Thyroid gland (tissue), 4 donors: Measurements from ENCODE around the gene REM1. TPM values are rescaled to one million over a fixed set of nuclear protein-coding genes. Genes with fewer than 3 reads are reported as not detected.
"Not testable (repeated sequence)": the region's sequence is repeated elsewhere in the genome, so short reads cannot be mapped to it uniquely, and the experiment has no call there.

Experiments used
- DNase-seq, 2 donors: peaks; one replicate each; pipeline ENCODE4 v3.0.0-alpha.2; 2019
- H3K27ac ChIP-seq, 3 donors: fragments of 200-600 bp; sonication (generic); 1 replicate in 2 of 3; 2 replicates in 1 of 3; pipeline ENCODE4 v1.5.1; 2016 to 2019; ENCODE audit warnings: mild to moderate bottlenecking in 1 of 3, moderate library complexity in 1 of 3
- H3K27me3 ChIP-seq: fragments of 200-600 bp; sonication (generic); one replicate; pipeline ENCODE4 v1.5.1; 2019
- H3K36me3 ChIP-seq, 2 donors: fragments of 200-600 bp; sonication (generic); one replicate each; pipeline ENCODE4 v1.5.1; 2016 to 2019
- H3K4me1 ChIP-seq, 2 donors: fragments of 200-600 bp; sonication (generic); one replicate each; pipeline ENCODE4 v1.5.1; 2017 to 2019
- H3K4me3 ChIP-seq, 3 donors: fragments of 200-600 bp; sonication (generic); replicated peaks in 1 of 3; 1 replicate in 2 of 3; 2 replicates in 1 of 3; pipeline ENCODE4 v1.5.1; 2016; ENCODE audit warnings: mild to moderate bottlenecking in 1 of 3
- H3K9me3 ChIP-seq: fragments of 200-600 bp; sonication (generic); one replicate; pipeline ENCODE4 v1.5.1; 2017
- POLR2A ChIP-seq, 2 donors: fragments of 450-650 bp; IDR thresholded peaks; one replicate each; pipeline ENCODE4 v1.6.1; 2017; ENCODE audit warnings: antibody characterized with exemption in 2 of 2, mild to moderate bottlenecking in 2 of 2, moderate library complexity in 1 of 2
- WGBS, 2 donors: methylation state at CpG; one replicate each; pipeline ENCODE4 v1.1.5; 2017; 5-methylcytosine and 5-hydroxymethylcytosine counted together
- intact Hi-C: fragments of 100-400 bp; cut with DNase I; formaldehyde crosslinking; loops from one replicate; pipeline ENCODE4 v1.15.1; 2023
- total RNA-seq, 4 donors: library from RNA; depleted of rRNA; stranded (reverse); fragments of >200 nt; gene quantifications; one replicate each; pipeline ENCODE4 v1.2.3, GENCODE V29; 2016
- TF ChIP-seq, protein P1 (sequence below), 6 experiments: fragments of 200-600 bp in 3 of 6; fragments of 450-650 bp in 3 of 6; sonication (generic) in 3 of 6; IDR thresholded peaks; one replicate each; pipeline ENCODE4 v1.5.1; 2016 to 2019; ENCODE audit warnings: antibody characterized with exemption in 6 of 6, mild to moderate bottlenecking in 2 of 6, inconsistent platforms in 1 of 6, moderate library complexity in 1 of 6

The REM1 gene
- total RNA-seq, 4 donors from 2014 or later, result 0.54 to 3.4 (median 0.98) TPM

GRCh38 chr20:31496761-31497295 is 21.7 kb downstream of the REM1 start:
- DNase-seq, result peak; percentile 17 to 24
- TF ChIP-seq POLR2A (IDR thresholded peaks at IDR 0.05), result no peak
- TF ChIP-seq, protein P1, sequence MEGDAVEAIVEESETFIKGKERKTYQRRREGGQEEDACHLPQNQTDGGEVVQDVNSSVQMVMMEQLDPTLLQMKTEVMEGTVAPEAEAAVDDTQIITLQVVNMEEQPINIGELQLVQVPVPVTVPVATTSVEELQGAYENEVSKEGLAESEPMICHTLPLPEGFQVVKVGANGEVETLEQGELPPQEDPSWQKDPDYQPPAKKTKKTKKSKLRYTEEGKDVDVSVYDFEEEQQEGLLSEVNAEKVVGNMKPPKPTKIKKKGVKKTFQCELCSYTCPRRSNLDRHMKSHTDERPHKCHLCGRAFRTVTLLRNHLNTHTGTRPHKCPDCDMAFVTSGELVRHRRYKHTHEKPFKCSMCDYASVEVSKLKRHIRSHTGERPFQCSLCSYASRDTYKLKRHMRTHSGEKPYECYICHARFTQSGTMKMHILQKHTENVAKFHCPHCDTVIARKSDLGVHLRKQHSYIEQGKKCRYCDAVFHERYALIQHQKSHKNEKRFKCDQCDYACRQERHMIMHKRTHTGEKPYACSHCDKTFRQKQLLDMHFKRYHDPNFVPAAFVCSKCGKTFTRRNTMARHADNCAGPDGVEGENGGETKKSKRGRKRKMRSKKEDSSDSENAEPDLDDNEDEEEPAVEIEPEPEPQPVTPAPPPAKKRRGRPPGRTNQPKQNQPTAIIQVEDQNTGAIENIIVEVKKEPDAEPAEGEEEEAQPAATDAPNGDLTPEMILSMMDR (IDR thresholded peaks at IDR 0.05), result no peak
- Histone ChIP-seq H3K4me3 (no peak overlapping the region), H3K27ac (peak overlapping the region in 2 of 3 donors; percentile 17 to 44), H3K4me1 (peaks cover 0 to 15% of the 10 kb centered on the region in 2 donors), H3K9me3 (no peaks in the 10 kb centered on the region), H3K36me3 (no peaks in the 10 kb centered on the region), H3K27me3 (no peaks in the 10 kb centered on the region)
- WGBS, 2 donors, result 18 to 24% methylated on average over 15 of the region's 15 CpGs
- intact Hi-C loops, result no loop called here

GRCh38 chr20:31497838-31498540 is 22.9 kb downstream of the REM1 start:
- 30 to 45% methylated on average over 6 of the region's 6 CpGs for WGBS, 2 donors
- peak overlapping the region in 1 of 3 donors; percentile 30 for H3K27ac ChIP-seq
- intact Hi-C loops, result no loop called here

GRCh38 chr20:31500527-31500926 is 25.4 kb downstream of the REM1 start:
- TF ChIP-seq, protein P1 (IDR thresholded peaks at IDR 0.05), result no peak
- TF ChIP-seq POLR2A (IDR thresholded peaks at IDR 0.05), result no peak
- intact Hi-C loops, result loop anchor here (5.0 kb wide), 1 partner anchor 38 kb away; no protein-coding TSS in a partner anchor
- Histone ChIP-seq H3K4me3 (no peak overlapping the region), H3K4me1 (peaks cover 0 to 15% of the 10 kb centered on the region in 2 donors), H3K27me3 (no peaks in the 10 kb centered on the region), H3K27ac (no peak overlapping the region), H3K36me3 (no peaks in the 10 kb centered on the region), H3K9me3 (no peaks in the 10 kb centered on the region)
- 67 to 86% methylated on average over 1 of the region's 1 CpG for WGBS, 2 donors
- DNase-seq, result no peak

More at GRCh38 chr20:31497838-31498540, 22.9 kb downstream of the REM1 start:
- Histone ChIP-seq H3K36me3 (no peaks in the 10 kb centered on the region), H3K9me3 (no peaks in the 10 kb centered on the region), H3K4me3 (no peak overlapping the region), H3K4me1 (peaks cover 0 to 15% of the 10 kb centered on the region in 2 donors), H3K27me3 (no peaks in the 10 kb centered on the region)
- DNase-seq, result no peak
- no peak for TF ChIP-seq POLR2A (IDR thresholded peaks at IDR 0.05)
- TF ChIP-seq, protein P1 (IDR thresholded peaks at IDR 0.05), result no peak

DNA sequence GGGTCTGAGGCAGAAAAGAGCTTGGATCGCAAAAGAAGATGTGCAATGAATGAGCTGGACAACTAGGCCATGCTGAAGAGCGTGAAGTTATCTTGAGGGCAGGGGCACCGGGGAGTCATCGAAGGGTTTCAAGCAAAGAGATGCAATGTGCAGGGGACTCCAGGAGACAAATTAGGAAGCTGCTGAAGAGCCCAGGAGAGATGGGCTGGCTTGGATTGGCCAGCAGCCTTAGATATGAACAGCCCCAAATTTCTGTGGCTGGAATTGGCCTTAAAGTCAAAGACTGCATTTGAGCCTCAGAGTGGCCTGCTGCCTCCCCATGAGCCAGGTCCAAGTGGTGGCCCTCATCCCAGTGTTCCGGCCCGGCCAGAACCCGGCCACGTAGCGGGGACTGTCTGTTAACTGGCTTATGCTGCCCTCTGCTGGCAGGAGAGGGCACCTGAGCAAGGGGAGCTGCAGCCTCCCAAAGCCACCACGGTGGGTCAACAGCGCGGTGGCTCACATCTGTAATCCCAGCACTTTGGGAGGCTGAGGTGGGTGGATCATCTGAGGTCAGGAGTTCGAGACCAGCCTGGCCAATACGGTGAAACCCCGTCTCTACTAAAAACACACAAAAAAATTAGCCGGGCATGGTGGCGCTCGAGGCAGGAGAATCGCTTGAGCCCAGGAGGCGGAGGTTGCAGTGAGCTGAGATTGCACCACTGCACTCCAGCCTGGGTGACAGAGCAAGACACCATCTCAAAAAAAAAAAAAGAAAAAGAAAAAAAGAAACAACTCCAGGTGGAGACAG is 28.0 kb downstream of the REM1 start:
- TF ChIP-seq, protein P1 (IDR thresholded peaks at IDR 0.05), result peak; percentile 75 to 94 (median 92)
- H3K36me3 ChIP-seq, H3K4me1 ChIP-seq, H3K27me3 ChIP-seq, H3K27ac ChIP-seq, H3K4me3 ChIP-seq, H3K9me3 ChIP-seq: not testable (repeated sequence)
- intact Hi-C loops, result loop anchor here (5.0 kb wide), 1 partner anchor 41 kb away; no protein-coding TSS in a partner anchor
- DNase-seq, result peak; percentile 80 to 86
- 34 to 44% methylated on average over 13 to 20 of the region's 20 CpGs for WGBS, 2 donors
